SK-N-SH (cell line): Measurements from ENCODE around the gene EN2.

Source experiments
- EZH2phosphoT487 ChIP-seq: fragments of 200-600 bp; sonication (generic); IDR thresholded peaks from 2 replicates; pipeline ENCODE4 v1.6.1; 2017; ENCODE audit warnings: low read depth, mixed run types, mild to moderate bottlenecking, antibody characterized with exemption, moderate library complexity, borderline replicate concordance
- MAX ChIP-seq: IDR thresholded peaks from 2 replicates; pipeline ENCODE4 v1.4.0; 2012; ENCODE audit warnings: low read depth
- RCOR1 ChIP-seq: fragments of 150-350 bp; IDR thresholded peaks from 2 replicates; pipeline ENCODE4 v1.6.1; 2017; ENCODE audit warnings: antibody characterized with exemption, low read length
- TF ChIP-seq, protein P1 (sequence below): fragments of 200-600 bp; sonication (generic); IDR thresholded peaks from 2 replicates; pipeline ENCODE4 v1.6.1; 2017; ENCODE audit warnings: antibody characterized with exemption, mild to moderate bottlenecking, moderate library complexity

DNA sequence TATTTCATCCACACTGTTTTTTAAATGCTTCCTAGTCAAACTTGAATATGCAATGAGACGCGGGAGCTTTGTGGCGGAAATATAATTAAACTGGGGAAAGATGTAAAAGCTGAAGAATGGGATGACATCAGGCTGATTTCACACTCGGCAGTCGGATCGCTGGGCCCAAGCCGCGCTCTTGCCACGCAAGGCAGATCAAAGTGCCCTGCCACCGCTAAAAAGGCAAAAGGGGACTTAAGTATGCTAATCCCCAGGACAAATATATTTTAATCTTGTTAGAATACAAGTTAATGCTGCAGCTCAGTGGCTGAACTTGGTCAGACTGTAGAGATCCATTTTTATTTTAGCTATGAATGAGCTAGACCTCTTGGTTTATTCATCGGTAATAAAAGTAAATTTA, 13.8 kb downstream of the EN2 start:
- TF ChIP-seq RCOR1: no peak
- TF ChIP-seq, protein P1, sequence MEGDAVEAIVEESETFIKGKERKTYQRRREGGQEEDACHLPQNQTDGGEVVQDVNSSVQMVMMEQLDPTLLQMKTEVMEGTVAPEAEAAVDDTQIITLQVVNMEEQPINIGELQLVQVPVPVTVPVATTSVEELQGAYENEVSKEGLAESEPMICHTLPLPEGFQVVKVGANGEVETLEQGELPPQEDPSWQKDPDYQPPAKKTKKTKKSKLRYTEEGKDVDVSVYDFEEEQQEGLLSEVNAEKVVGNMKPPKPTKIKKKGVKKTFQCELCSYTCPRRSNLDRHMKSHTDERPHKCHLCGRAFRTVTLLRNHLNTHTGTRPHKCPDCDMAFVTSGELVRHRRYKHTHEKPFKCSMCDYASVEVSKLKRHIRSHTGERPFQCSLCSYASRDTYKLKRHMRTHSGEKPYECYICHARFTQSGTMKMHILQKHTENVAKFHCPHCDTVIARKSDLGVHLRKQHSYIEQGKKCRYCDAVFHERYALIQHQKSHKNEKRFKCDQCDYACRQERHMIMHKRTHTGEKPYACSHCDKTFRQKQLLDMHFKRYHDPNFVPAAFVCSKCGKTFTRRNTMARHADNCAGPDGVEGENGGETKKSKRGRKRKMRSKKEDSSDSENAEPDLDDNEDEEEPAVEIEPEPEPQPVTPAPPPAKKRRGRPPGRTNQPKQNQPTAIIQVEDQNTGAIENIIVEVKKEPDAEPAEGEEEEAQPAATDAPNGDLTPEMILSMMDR: no peak
- TF ChIP-seq EZH2phosphoT487: no peak
- no peak for TF ChIP-seq MAX
